Spleen (tissue), 11 donors: ENCODE results near the gene TMEM132D. TPM values are rescaled to one million over a fixed set of nuclear protein-coding genes. Genes with fewer than 3 reads are reported as not detected.

Experiments used
- DNase-seq: peaks from one replicate; pipeline ENCODE4 v3.0.0-alpha.2; 2020
- H3K27ac ChIP-seq, 8 donors: fragments of 200-600 bp; sonication (generic) in 7 of 8; 1 replicate in 4 of 8; 2 replicates in 4 of 8; pipeline versions ENCODE4 v1.5.0 to v1.8.0; 2016 to 2021; ENCODE audit warnings: inconsistent platforms in 4 of 8, mild to moderate bottlenecking in 4 of 8, moderate library complexity in 1 of 8
- H3K27me3 ChIP-seq, 7 donors: fragments of 200-600 bp; sonication (generic) in 6 of 7; replicated peaks in 1 of 7; 1 replicate in 4 of 7; 2 replicates in 3 of 7; pipeline versions ENCODE4 v1.5.0 to v1.8.0; 2016 to 2021; ENCODE audit warnings: inconsistent platforms in 3 of 7, mild to moderate bottlenecking in 1 of 7
- H3K36me3 ChIP-seq, 6 donors: fragments of 200-600 bp; sonication (generic) in 5 of 6; 1 replicate in 4 of 6; 2 replicates in 2 of 6; pipeline versions ENCODE4 v1.5.0 to v1.8.0; 2016 to 2021; ENCODE audit warnings: inconsistent platforms in 2 of 6
- H3K4me1 ChIP-seq, 6 donors: fragments of 200-600 bp; sonication (generic) in 5 of 6; 1 replicate in 3 of 6; 2 replicates in 3 of 6; pipeline versions ENCODE4 v1.5.0 to v1.8.0; 2016 to 2021; ENCODE audit warnings: inconsistent platforms in 3 of 6
- H3K4me3 ChIP-seq, 8 donors: fragments of 200-600 bp; sonication (generic) in 7 of 8; 1 replicate in 4 of 8; 2 replicates in 4 of 8; pipeline versions ENCODE4 v1.5.0 to v1.8.0; 2016 to 2021; ENCODE audit warnings: inconsistent platforms in 4 of 8, mild to moderate bottlenecking in 4 of 8, moderate library complexity in 2 of 8
- H3K9me3 ChIP-seq, 8 donors: fragments of 200-600 bp; sonication (generic) in 7 of 8; 1 replicate in 4 of 8; 2 replicates in 4 of 8; pipeline versions ENCODE4 v1.5.0 to v1.8.0; 2016 to 2021; ENCODE audit warnings: inconsistent platforms in 4 of 8
- POLR2A ChIP-seq, 3 donors: fragments of 450-650 bp; IDR thresholded peaks; one replicate each; pipeline ENCODE4 v1.5.1; 2017; ENCODE audit warnings: antibody characterized with exemption in 3 of 3, mild to moderate bottlenecking in 1 of 3
- POLR2AphosphoS5 ChIP-seq, 3 donors: sonication (generic); formaldehyde crosslinking; IDR thresholded peaks; one replicate each; pipeline ENCODE4 v1.5.1; 2017; ENCODE audit warnings: antibody characterized with exemption in 3 of 3
- WGBS, 5 donors: extraction: QIAGEN DNeasy Blood & Tissue Kit in 3 of 5; methylation state at CpG; one replicate each; pipeline versions ENCODE4 v1.1.5 to v1.1.7; 2013 to 2018; 5-methylcytosine and 5-hydroxymethylcytosine counted together
- intact Hi-C: fragments of 100-400 bp; cut with DNase I; formaldehyde crosslinking; loops from one replicate; pipeline ENCODE4 v1.15.0; 2023; ENCODE audit warnings: low total_unique reads
- polyA plus RNA-seq, 3 donors: library from polyadenylated mRNA; stranded (reverse); fragments of 200-250 nt; gene quantifications; one replicate each; pipeline ENCODE4 v1.2.1, GENCODE V29; 2013
- total RNA-seq, 7 donors: library from RNA; depleted of rRNA in 3 of 7; stranded (reverse); fragments of >200 nt in 3 of 7; fragmentation: NEBNext Ultra II Directional in 4 of 7; extraction: Animal tissue kit (Norgen Biotek cat#: 25700) in 4 of 7; gene quantifications; one replicate each; pipeline versions ENCODE4 v1.1.0 to v1.2.1, GENCODE V29; 2016 to 2021
- TF ChIP-seq, protein P1 (sequence below), 11 experiments: fragments of 200-600 bp in 7 of 11; fragments of 450-650 bp in 4 of 11; sonication (generic) in 4 of 11; IDR thresholded peaks in 8 of 11; conservative IDR thresholded peaks in 3 of 11; 1 replicate in 7 of 11; 2 replicates in 4 of 11; pipeline versions ENCODE4 v1.4.0 to v1.8.0; 2016 to 2021; ENCODE audit warnings: antibody characterized with exemption in 11 of 11, inconsistent platforms in 4 of 11, mild to moderate bottlenecking in 1 of 11
- donor health status: healthy with polysubstance abuse.
- donor health status: DM: no; HTN: no; CAD: no; lungs with moderate emphysema.
- donor health status: DM: no; HTN: no; CAD: no.
- donor health status: Bipolar disorder and iron deficiency.
- donor health status: healthy.
- donor health status: DM: no; HTN: no; CAD: no.
- donor health status: DM: yes; HTN: yes; CAD: no.

The TMEM132D gene
- total and polyA plus RNA-seq, 10 donors: 0.03 TPM; not detected in 9

DNA sequence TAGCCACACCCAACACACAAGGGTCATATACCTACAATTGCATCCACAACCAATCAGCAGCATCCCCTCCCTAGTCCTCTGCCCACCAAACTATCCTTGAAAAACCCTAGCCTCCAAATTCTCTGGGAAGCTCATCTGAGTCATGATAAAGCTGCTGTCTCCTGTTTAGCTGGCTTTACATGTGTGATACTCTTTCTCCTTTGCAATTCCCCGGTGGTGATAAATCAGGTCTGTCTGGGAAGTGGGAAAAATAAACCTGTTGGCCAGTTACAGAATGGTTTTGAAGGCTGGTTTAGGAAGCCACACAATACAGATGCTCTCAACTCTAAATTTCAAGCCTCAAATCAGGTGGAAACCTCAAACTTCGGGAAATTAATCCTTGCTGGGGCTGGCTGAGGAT lies 41.9 kb downstream of the TMEM132D start:
- H3K36me3 ChIP-seq: no peaks in the 10 kb centered on the region
- TF ChIP-seq POLR2AphosphoS5 (IDR thresholded peaks at IDR 0.05): no peak
- no peak for TF ChIP-seq POLR2A (IDR thresholded peaks at IDR 0.05)
- TF ChIP-seq, protein P1, sequence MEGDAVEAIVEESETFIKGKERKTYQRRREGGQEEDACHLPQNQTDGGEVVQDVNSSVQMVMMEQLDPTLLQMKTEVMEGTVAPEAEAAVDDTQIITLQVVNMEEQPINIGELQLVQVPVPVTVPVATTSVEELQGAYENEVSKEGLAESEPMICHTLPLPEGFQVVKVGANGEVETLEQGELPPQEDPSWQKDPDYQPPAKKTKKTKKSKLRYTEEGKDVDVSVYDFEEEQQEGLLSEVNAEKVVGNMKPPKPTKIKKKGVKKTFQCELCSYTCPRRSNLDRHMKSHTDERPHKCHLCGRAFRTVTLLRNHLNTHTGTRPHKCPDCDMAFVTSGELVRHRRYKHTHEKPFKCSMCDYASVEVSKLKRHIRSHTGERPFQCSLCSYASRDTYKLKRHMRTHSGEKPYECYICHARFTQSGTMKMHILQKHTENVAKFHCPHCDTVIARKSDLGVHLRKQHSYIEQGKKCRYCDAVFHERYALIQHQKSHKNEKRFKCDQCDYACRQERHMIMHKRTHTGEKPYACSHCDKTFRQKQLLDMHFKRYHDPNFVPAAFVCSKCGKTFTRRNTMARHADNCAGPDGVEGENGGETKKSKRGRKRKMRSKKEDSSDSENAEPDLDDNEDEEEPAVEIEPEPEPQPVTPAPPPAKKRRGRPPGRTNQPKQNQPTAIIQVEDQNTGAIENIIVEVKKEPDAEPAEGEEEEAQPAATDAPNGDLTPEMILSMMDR (IDR thresholded peaks at IDR 0.05 in 8 of 11, conservative IDR thresholded peaks at IDR 0.05 in 3 of 11): no peak
- no peaks in the 10 kb centered on the region for H3K4me1 ChIP-seq
- H3K4me3 ChIP-seq: no peak overlapping the region
- WGBS, 5 donors: 55 to 66% (median 64%) methylated on average over 2 of the region's 2 CpGs
- no peak overlapping the region for H3K27ac ChIP-seq
- no peak for DNase-seq
- intact Hi-C loops: no loop called here
- H3K9me3 ChIP-seq: peaks cover 0 to 42% (median 14%) of the 10 kb centered on the region in 8 donors
- H3K27me3 ChIP-seq: no peaks in the 10 kb centered on the region

- TF ChIP-seq, protein P1 (IDR thresholded peaks at IDR 0.05 in 8 of 11, conservative IDR thresholded peaks at IDR 0.05 in 3 of 11): no peak
- TF ChIP-seq POLR2A (IDR thresholded peaks at IDR 0.05): no peak
- no peak for TF ChIP-seq POLR2AphosphoS5 (IDR thresholded peaks at IDR 0.05)
- 57 to 66% (median 61%) methylated on average over 6 of the region's 6 CpGs for WGBS, 5 donors
- no peaks in the 10 kb centered on the region for H3K36me3 ChIP-seq
- H3K4me1 ChIP-seq: no peaks in the 10 kb centered on the region
- peaks cover 0 to 2% (median 0%) of the 10 kb centered on the region in 8 donors for H3K9me3 ChIP-seq
- H3K27ac ChIP-seq: no peak overlapping the region
- peaks cover 0 to 5% (median 0%) of the 10 kb centered on the region in 7 donors for H3K27me3 ChIP-seq
- H3K4me3 ChIP-seq: no peak overlapping the region
- intact Hi-C loops: no loop called here
- DNase-seq: no peak
Observed at GRCh38 chr12:129854591-129854990, 49.2 kb downstream of the TMEM132D start.

DNA sequence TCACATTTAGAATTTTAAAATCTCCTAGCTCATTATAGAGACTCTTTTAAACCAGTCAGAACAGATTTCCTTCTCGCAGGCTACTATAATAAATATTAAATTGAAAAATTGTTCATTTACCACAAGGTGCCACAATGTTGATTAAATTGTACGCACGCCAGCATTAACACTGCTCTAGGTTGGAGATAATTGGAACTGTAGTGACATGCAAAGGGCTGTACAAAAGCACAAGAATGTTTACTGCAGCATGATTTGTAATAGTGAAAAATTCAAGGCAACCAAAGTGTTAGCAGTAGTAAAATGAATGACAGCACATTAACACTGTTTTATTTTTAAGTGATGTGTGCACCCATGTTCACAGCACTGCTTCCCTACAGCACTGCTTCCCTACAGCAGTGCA lies 52.5 kb downstream of the TMEM132D start:
- no peak for DNase-seq
- Histone ChIP-seq H3K4me1 (no peaks in the 10 kb centered on the region), H3K27ac (no peak overlapping the region), H3K36me3 (no peaks in the 10 kb centered on the region), H3K27me3 (peaks cover 0 to 13% (median 4%) of the 10 kb centered on the region in 7 donors), H3K4me3 (no peak overlapping the region), H3K9me3 (no peaks in the 10 kb centered on the region)
- intact Hi-C loops: no loop called here
- 90 to 96% (median 93%) methylated on average over 3 of the region's 3 CpGs for WGBS, 5 donors
- no peak for TF ChIP-seq POLR2AphosphoS5 (IDR thresholded peaks at IDR 0.05)
- TF ChIP-seq, protein P1 (IDR thresholded peaks at IDR 0.05 in 8 of 11, conservative IDR thresholded peaks at IDR 0.05 in 3 of 11): no peak
- TF ChIP-seq POLR2A (IDR thresholded peaks at IDR 0.05): no peak

GRCh38 chr12:129848876-129849275 lies 54.9 kb downstream of the TMEM132D start:
- H3K9me3 ChIP-seq: no peaks in the 10 kb centered on the region
- WGBS, 5 donors: 77 to 90% (median 82%) methylated on average over 4 of the region's 4 CpGs
- no peak for DNase-seq
- peaks cover 0 to 17% (median 4%) of the 10 kb centered on the region in 7 donors for H3K27me3 ChIP-seq
- H3K27ac ChIP-seq: no peak overlapping the region
- TF ChIP-seq POLR2AphosphoS5 (IDR thresholded peaks at IDR 0.05) (no peak), POLR2A (IDR thresholded peaks at IDR 0.05) (no peak)
- TF ChIP-seq, protein P1 (IDR thresholded peaks at IDR 0.05 in 8 of 11, conservative IDR thresholded peaks at IDR 0.05 in 3 of 11): no peak
- intact Hi-C loops: no loop called here
- H3K4me3 ChIP-seq: no peak overlapping the region
- no peaks in the 10 kb centered on the region for H3K36me3 ChIP-seq
- H3K4me1 ChIP-seq: no peaks in the 10 kb centered on the region
